KMS-11 (cell line): ENCODE results near the gene PRR12.

Source experiments
- H2AFZ ChIP-seq: fragments of 200-600 bp; sonication (generic); 2 replicates; pipeline ENCODE4 v1.6.1; 2016; ENCODE audit warnings: antibody characterized with exemption, mixed run types, low read depth
- H3K27ac ChIP-seq: fragments of 200-600 bp; sonication (generic); 2 replicates; pipeline ENCODE4 v1.6.1; 2016; ENCODE audit warnings: mild to moderate bottlenecking, mixed run types
- H3K27me3 ChIP-seq: fragments of 200-600 bp; sonication (generic); 2 replicates; pipeline ENCODE4 v1.6.1; 2017; ENCODE audit warnings: mild to moderate bottlenecking, low read depth, mixed run types, moderate library complexity; ENCODE audit not compliant: insufficient read depth
- H3K36me3 ChIP-seq: fragments of 200-600 bp; sonication (generic); 2 replicates; pipeline ENCODE4 v1.6.1; 2017; ENCODE audit warnings: mild to moderate bottlenecking, mixed run types; ENCODE audit not compliant: insufficient read depth
- H3K4me1 ChIP-seq: fragments of 200-600 bp; sonication (generic); 2 replicates; pipeline ENCODE4 v1.6.1; 2016; ENCODE audit warnings: mild to moderate bottlenecking, low read depth, mixed run types; ENCODE audit not compliant: poor library complexity, severe bottlenecking
- H3K4me2 ChIP-seq: fragments of 200-600 bp; sonication (generic); 2 replicates; pipeline ENCODE4 v1.7.0; 2016; ENCODE audit warnings: mild to moderate bottlenecking, mixed run types
- H3K4me3 ChIP-seq: fragments of 200-600 bp; sonication (generic); IDR thresholded peaks from 2 replicates; pipeline ENCODE4 v1.6.1; 2017; ENCODE audit warnings: low read depth, low read length, mixed read lengths; ENCODE audit not compliant: insufficient read depth
- H3K79me2 ChIP-seq: fragments of 200-600 bp; sonication (generic); 2 replicates; pipeline ENCODE4 v1.6.1; 2016; ENCODE audit warnings: low read depth, mixed run types; ENCODE audit not compliant: insufficient read depth
- H3K9ac ChIP-seq: fragments of 200-600 bp; sonication (generic); 2 replicates; pipeline ENCODE4 v1.6.1; 2016; ENCODE audit warnings: mild to moderate bottlenecking, mixed run types
- H4K20me1 ChIP-seq: fragments of 200-600 bp; sonication (generic); 2 replicates; pipeline ENCODE4 v1.6.1; 2016; ENCODE audit warnings: mild to moderate bottlenecking, mixed run types; ENCODE audit not compliant: insufficient read depth
- TF ChIP-seq, protein P1 (sequence below): fragments of 200-600 bp; sonication (generic); conservative IDR thresholded peaks from 2 replicates; pipeline ENCODE4 v1.6.1; 2017; ENCODE audit warnings: low read depth, mild to moderate bottlenecking, antibody characterized with exemption, low read length, moderate library complexity, mixed read lengths

PRR12 gene

DNA sequence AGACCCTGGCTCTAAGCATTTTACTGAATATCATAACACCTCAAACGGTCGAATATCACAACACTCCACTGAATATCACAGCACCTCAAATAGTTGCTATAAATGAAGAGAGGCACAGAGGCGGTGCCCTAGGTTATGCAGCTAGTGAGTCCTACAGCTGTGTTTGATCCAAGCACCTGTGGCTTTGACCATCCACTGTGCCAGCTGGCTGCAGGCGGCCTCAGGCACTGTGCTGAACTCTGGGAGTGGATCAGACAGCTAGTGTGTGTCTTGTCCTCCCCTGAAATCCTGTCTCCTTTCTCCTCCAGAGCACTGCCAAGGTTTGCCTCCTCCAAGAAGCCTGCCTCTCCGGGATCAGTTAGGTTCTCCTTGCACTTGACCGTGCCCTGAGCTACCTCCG, 18.0 kb upstream of the PRR12 start:
- no peaks in the 10 kb centered on the region; the same call in 1 of the 2 replicates for H4K20me1 ChIP-seq
- H3K27me3 ChIP-seq, result no peaks in the 10 kb centered on the region
- no peak overlapping the region for H3K27ac ChIP-seq
- H3K4me1 ChIP-seq, result peaks cover 51% of the 10 kb centered on the region
- no peak overlapping the region for H2AFZ ChIP-seq
- no peak overlapping the region for H3K4me2 ChIP-seq
- no peaks in the 10 kb centered on the region for H3K36me3 ChIP-seq
- no peak overlapping the region for H3K9ac ChIP-seq
- peaks cover 38% of the 10 kb centered on the region for H3K79me2 ChIP-seq
- no peak overlapping the region for H3K4me3 ChIP-seq
- TF ChIP-seq, protein P1, sequence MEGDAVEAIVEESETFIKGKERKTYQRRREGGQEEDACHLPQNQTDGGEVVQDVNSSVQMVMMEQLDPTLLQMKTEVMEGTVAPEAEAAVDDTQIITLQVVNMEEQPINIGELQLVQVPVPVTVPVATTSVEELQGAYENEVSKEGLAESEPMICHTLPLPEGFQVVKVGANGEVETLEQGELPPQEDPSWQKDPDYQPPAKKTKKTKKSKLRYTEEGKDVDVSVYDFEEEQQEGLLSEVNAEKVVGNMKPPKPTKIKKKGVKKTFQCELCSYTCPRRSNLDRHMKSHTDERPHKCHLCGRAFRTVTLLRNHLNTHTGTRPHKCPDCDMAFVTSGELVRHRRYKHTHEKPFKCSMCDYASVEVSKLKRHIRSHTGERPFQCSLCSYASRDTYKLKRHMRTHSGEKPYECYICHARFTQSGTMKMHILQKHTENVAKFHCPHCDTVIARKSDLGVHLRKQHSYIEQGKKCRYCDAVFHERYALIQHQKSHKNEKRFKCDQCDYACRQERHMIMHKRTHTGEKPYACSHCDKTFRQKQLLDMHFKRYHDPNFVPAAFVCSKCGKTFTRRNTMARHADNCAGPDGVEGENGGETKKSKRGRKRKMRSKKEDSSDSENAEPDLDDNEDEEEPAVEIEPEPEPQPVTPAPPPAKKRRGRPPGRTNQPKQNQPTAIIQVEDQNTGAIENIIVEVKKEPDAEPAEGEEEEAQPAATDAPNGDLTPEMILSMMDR, result no peak

DNA sequence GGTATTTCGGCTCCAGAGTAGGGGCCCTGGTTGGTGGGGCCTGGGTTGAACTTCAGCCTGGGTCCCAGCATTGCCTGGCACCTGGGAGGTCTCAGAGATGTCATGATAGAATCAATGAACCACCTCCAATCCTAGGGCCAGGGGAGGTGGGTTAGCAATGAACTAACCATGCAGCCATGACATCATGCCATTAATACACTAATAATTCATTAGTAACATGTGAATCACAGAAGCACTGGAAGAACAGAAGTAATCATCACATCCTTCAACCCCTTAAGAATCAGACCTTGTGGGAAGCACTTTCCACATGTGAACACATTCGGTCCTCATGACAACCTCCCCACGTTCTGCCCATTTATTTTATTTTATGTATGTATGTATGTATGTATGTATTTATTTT, 17.6 kb upstream of the PRR12 start:
- no peaks in the 10 kb centered on the region for H3K27me3 ChIP-seq
- no peak overlapping the region for H2AFZ ChIP-seq
- H3K9ac ChIP-seq, result no peak overlapping the region
- no peaks in the 10 kb centered on the region for H3K36me3 ChIP-seq
- no peaks in the 10 kb centered on the region; the same call in 1 of the 2 replicates for H4K20me1 ChIP-seq
- H3K79me2 ChIP-seq, result peaks cover 42% of the 10 kb centered on the region
- H3K4me3 ChIP-seq, result no peak overlapping the region
- no peak overlapping the region for H3K4me2 ChIP-seq
- peaks cover 47% of the 10 kb centered on the region for H3K4me1 ChIP-seq
- TF ChIP-seq, protein P1, result no peak
- no peak overlapping the region for H3K27ac ChIP-seq

DNA sequence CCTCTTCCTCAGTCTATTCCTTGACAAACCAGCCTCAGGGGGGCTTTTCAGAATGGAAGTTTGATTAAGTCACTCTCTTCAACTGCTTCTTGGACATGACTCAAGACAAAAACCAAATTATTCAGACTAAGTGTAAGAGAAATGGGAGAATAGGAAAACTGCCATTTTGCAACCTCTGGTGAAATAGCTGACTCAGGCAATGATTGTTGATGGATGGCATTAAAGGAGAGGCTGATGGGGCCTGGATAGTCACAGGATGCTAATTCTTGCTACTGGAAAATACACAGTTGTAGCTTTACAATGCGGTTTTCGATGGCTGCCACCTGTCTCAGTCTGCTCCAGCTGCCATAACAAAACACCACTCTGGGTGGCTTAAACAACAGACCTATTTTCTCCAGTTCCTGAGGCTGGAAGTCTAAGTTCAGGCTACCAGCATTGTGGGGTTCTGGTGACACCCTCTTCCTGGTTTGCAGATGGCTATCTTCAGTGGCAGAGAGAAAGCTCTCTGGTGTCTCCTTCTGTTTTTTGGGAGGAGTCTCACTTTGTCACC, 16.7 kb upstream of the PRR12 start:
- Histone ChIP-seq H3K36me3 (no peaks in the 10 kb centered on the region), H3K9ac (no peak overlapping the region), H3K79me2 (peaks cover 45% of the 10 kb centered on the region), H4K20me1 (no peaks in the 10 kb centered on the region; the same call in 1 of the 2 replicates), H2AFZ (no peak overlapping the region), H3K27ac (no peak overlapping the region), H3K4me2 (no peak overlapping the region), H3K4me1 (peaks cover 44% of the 10 kb centered on the region), H3K27me3 (no peaks in the 10 kb centered on the region), H3K4me3 (no peak overlapping the region)
- TF ChIP-seq, protein P1, result no peak

DNA sequence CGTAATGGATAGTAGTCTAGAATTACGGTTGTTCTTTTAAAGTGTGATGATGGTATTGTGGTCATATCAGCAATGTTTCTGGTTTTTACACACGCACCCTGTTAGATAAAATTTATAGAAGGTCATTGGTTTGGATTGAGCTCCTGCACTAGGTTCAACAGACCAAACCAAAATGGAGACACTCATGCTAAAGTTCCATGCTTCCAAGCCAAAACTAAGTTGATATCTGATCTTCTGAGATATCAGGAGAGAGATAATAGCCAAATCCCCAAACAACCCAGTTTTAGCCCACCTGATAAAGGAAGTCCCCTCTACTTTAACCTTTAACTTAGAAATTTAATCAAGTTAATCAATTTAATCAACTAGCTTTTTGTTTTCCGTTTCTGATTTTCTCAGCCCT, 11.8 kb upstream of the PRR12 start:
- Histone ChIP-seq H3K4me3 (no peak overlapping the region), H3K36me3 (no peaks in the 10 kb centered on the region), H3K4me2 (peak overlapping the region; percentile 76), H3K27ac (no peak overlapping the region), H3K9ac (peak overlapping the region; percentile 50; the same call in 1 of the 2 replicates), H3K79me2 (peaks cover 46% of the 10 kb centered on the region; the same call in 1 of the 2 replicates), H2AFZ (no peak overlapping the region), H3K4me1 (peaks cover 18% of the 10 kb centered on the region), H3K27me3 (no peaks in the 10 kb centered on the region), H4K20me1 (no peaks in the 10 kb centered on the region; the same call in 1 of the 2 replicates)
- TF ChIP-seq, protein P1, result no peak
